ENCODE measurements around the gene PRM1.

DNA sequence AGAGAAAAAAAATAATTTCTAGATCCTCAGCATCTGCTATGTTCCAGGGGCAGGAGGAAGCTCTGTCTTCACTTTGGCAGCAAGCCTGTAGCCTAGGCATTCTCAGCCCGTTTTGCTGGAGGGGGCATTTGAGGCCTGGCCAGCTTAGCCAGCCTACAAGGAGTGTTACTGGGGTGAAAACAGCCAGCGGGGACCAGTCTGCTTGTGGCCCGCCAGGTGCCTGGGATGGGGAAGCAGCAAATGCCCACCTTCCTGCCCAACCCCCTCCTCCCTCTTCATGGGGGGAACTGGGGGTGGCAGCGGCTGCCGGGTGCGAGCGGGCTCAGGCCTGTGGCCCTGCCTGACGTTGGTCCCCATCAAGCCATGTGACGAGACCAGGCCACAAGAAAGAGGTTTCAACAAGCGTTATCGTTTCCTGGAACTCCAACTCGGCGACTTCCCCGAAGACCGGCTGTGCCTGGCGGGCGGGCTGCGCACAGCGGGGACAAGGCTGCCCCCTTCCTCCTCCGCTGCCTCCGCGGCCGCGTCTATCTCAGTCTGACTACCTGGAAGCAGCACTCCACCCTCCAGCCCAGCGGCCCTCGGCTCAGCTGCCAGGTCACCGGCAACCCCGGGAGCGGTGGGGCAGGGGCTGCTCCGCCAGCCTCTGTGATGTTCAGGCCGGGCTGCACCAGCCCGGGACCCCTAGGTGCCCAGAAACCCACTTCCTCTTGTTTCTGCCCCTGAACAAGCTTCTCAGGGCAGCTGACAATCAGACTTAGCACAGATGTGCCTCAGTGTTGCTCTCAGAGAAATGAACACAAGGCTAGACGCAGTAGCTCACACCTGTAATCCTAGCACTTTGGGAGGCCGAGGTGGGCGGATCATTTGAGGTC is 48.0 kb downstream of the PRM1 start:
- TF ChIP-seq, protein P1, sequence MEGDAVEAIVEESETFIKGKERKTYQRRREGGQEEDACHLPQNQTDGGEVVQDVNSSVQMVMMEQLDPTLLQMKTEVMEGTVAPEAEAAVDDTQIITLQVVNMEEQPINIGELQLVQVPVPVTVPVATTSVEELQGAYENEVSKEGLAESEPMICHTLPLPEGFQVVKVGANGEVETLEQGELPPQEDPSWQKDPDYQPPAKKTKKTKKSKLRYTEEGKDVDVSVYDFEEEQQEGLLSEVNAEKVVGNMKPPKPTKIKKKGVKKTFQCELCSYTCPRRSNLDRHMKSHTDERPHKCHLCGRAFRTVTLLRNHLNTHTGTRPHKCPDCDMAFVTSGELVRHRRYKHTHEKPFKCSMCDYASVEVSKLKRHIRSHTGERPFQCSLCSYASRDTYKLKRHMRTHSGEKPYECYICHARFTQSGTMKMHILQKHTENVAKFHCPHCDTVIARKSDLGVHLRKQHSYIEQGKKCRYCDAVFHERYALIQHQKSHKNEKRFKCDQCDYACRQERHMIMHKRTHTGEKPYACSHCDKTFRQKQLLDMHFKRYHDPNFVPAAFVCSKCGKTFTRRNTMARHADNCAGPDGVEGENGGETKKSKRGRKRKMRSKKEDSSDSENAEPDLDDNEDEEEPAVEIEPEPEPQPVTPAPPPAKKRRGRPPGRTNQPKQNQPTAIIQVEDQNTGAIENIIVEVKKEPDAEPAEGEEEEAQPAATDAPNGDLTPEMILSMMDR (IDR thresholded peaks at IDR 0.05; ENCODE audit: low read depth, low read length, poor library complexity, severe bottlenecking) = no peak
- TF ChIP-seq EZH2phosphoT487 (IDR thresholded peaks at IDR 0.05; ENCODE audit: borderline replicate concordance, low read length) = no peak

Data from DOHH2 (cell line).